Liver (tissue), 9 donors: ENCODE results near the gene RAB2B. TPM values are rescaled to one million over a fixed set of nuclear protein-coding genes. Genes with fewer than 3 reads are reported as not detected.

Source experiments
- DNase-seq: peaks from one replicate; pipeline ENCODE4 v3.0.0-alpha.2; 2017; ENCODE audit warnings: low spot score
- H3K27ac ChIP-seq, 2 donors: one replicate each; pipeline ENCODE4 v1.7.0; 2013; ENCODE audit warnings: inconsistent platforms in 2 of 2, low read length in 2 of 2, control low read depth in 1 of 2, low read depth in 1 of 2, mild to moderate bottlenecking in 1 of 2
- H3K27me3 ChIP-seq, 4 donors: one replicate each; pipeline versions ENCODE4 v1.6.1 to v1.7.0; 2013; ENCODE audit warnings: low read length in 3 of 4, inconsistent platforms in 1 of 4, mild to moderate bottlenecking in 1 of 4, moderate library complexity in 1 of 4; ENCODE audit not compliant: control insufficient read depth in 4 of 4, insufficient read depth in 4 of 4
- H3K36me3 ChIP-seq, 4 donors: one replicate each; pipeline versions ENCODE4 v1.6.1 to v1.7.0; 2013; ENCODE audit warnings: low read length in 3 of 4, mild to moderate bottlenecking in 3 of 4, low read depth in 1 of 4, moderate library complexity in 1 of 4; ENCODE audit not compliant: control insufficient read depth in 4 of 4, insufficient read depth in 3 of 4
- H3K4me1 ChIP-seq, 4 donors: one replicate each; pipeline versions ENCODE4 v1.6.1 to v1.7.0; 2013; ENCODE audit warnings: low read length in 3 of 4, mild to moderate bottlenecking in 3 of 4, moderate library complexity in 1 of 4; ENCODE audit not compliant: control insufficient read depth in 4 of 4, insufficient read depth in 4 of 4
- H3K4me3 ChIP-seq, 3 donors: one replicate each; pipeline versions ENCODE4 v1.6.1 to v1.7.0; 2013; ENCODE audit warnings: low read length in 3 of 3, control low read depth in 1 of 3, low read depth in 1 of 3, mild to moderate bottlenecking in 1 of 3
- H3K9ac ChIP-seq, 2 donors: one replicate each; pipeline ENCODE4 v1.7.0; 2013; ENCODE audit warnings: low read length in 2 of 2, mild to moderate bottlenecking in 2 of 2, moderate library complexity in 2 of 2, control low read depth in 1 of 2, low read depth in 1 of 2
- H3K9me3 ChIP-seq, 4 donors: one replicate each; pipeline versions ENCODE4 v1.6.1 to v1.7.0; 2013; ENCODE audit warnings: low read length in 3 of 4; ENCODE audit not compliant: control insufficient read depth in 4 of 4
- ATF3 ChIP-seq: IDR thresholded peaks from 2 replicates; pipeline ENCODE4 v1.6.1; 2016; ENCODE audit warnings: antibody characterized with exemption
- CTCF ChIP-seq: fragments of 150-350 bp; IDR thresholded peaks from 2 replicates; pipeline ENCODE4 v1.5.1; 2017; ENCODE audit warnings: improper control_type of control experiment, low read depth, low read length; ENCODE audit not compliant: missing input control
- EGR1 ChIP-seq, 2 donors: IDR thresholded peaks; 2 replicates each; pipeline ENCODE4 v1.6.1; 2016 to 2018; ENCODE audit warnings: antibody characterized with exemption in 2 of 2, low read depth in 2 of 2
- FOXA1 ChIP-seq: IDR thresholded peaks from 2 replicates; pipeline ENCODE4 v1.6.1; 2016; ENCODE audit warnings: antibody characterized with exemption
- FOXA2 ChIP-seq: IDR thresholded peaks from 2 replicates; pipeline ENCODE4 v1.6.1; 2016; ENCODE audit warnings: antibody characterized with exemption
- GABPA ChIP-seq, 2 donors: IDR thresholded peaks in 1 of 2; conservative IDR thresholded peaks in 1 of 2; 2 replicates each; pipeline ENCODE4 v1.6.1; 2016; ENCODE audit warnings: antibody characterized with exemption in 2 of 2, mild to moderate bottlenecking in 1 of 2, moderate library complexity in 1 of 2
- HNF4A ChIP-seq, 2 donors: conservative IDR thresholded peaks; 2 replicates each; pipeline ENCODE4 v1.6.1; 2016; ENCODE audit warnings: antibody characterized with exemption in 2 of 2, mild to moderate bottlenecking in 2 of 2
- HNF4G ChIP-seq: IDR thresholded peaks from 2 replicates; pipeline ENCODE4 v1.6.1; 2016; ENCODE audit warnings: antibody characterized with exemption
- JUND ChIP-seq, 2 donors: IDR thresholded peaks; 2 replicates each; pipeline ENCODE4 v1.6.1; 2016; ENCODE audit warnings: antibody characterized with exemption in 2 of 2
- MAX ChIP-seq: IDR thresholded peaks from 2 replicates; pipeline ENCODE4 v1.6.1; 2016; ENCODE audit warnings: antibody characterized with exemption
- NR2F2 ChIP-seq: IDR thresholded peaks from 2 replicates; pipeline ENCODE4 v1.6.1; 2016; ENCODE audit warnings: antibody characterized with exemption
- RAD21 ChIP-seq, 2 donors: IDR thresholded peaks; 2 replicates each; pipeline ENCODE4 v1.6.1; 2016; ENCODE audit warnings: antibody characterized with exemption in 2 of 2, mild to moderate bottlenecking in 2 of 2
- REST ChIP-seq: IDR thresholded peaks from 2 replicates; pipeline ENCODE4 v1.6.1; 2016; ENCODE audit warnings: antibody characterized with exemption, mild to moderate bottlenecking
- RXRA ChIP-seq, 2 donors: IDR thresholded peaks; 2 replicates each; pipeline ENCODE4 v1.6.1; 2017 to 2018; ENCODE audit warnings: antibody characterized with exemption in 2 of 2, mild to moderate bottlenecking in 1 of 2
- SP1 ChIP-seq: IDR thresholded peaks from 2 replicates; pipeline ENCODE4 v1.6.1; 2018; ENCODE audit warnings: antibody characterized with exemption, mild to moderate bottlenecking
- TAF1 ChIP-seq: conservative IDR thresholded peaks from 2 replicates; pipeline ENCODE4 v1.6.1; 2016; ENCODE audit warnings: antibody characterized with exemption, mild to moderate bottlenecking
- YY1 ChIP-seq: IDR thresholded peaks from 2 replicates; pipeline ENCODE4 v1.6.1; 2016; ENCODE audit warnings: antibody characterized with exemption, mild to moderate bottlenecking
- ZBTB33 ChIP-seq: IDR thresholded peaks from 2 replicates; pipeline ENCODE4 v1.6.1; 2016; ENCODE audit warnings: antibody characterized with exemption
- WGBS: extraction: QIAGEN DNeasy Blood & Tissue Kit; methylation state at CpG from one replicate; pipeline ENCODE4 v1.1.7; 2013; 5-methylcytosine and 5-hydroxymethylcytosine counted together
- polyA plus RNA-seq, 2 donors: library from polyadenylated mRNA; stranded (reverse) in 1 of 2; unstranded in 1 of 2; fragments of 200-250 nt in 1 of 2; fragments of >200 nt in 1 of 2; fragmentation: Nextera tagmentation in 1 of 2; extraction: Ambion mirVana in 1 of 2; gene quantifications; one replicate each; pipeline versions ENCODE4 v1.2.1 to v1.2.3, GENCODE V29; 2013 to 2015
- total RNA-seq, 2 donors: library from RNA; depleted of rRNA; stranded (reverse); fragments of >200 nt; gene quantifications; one replicate each; pipeline ENCODE4 v1.2.3, GENCODE V29; 2014
- donor health status: healthy.
- donor health status: healthy.
- donor health status: healthy.
- donor health status: healthy.
- donor health status: healthy.

RAB2B gene
- total and polyA plus RNA-seq, 4 donors: 4.2 to 60.9 (median 10.4) TPM

GRCh38 chr14:21415329-21415728 lies 61.4 kb downstream of the RAB2B start:
- Histone ChIP-seq H3K9ac (no peak overlapping the region), H3K9me3 (no peaks in the 10 kb centered on the region), H3K4me1 (peaks cover 0 to 1% (median 0%) of the 10 kb centered on the region in 4 donors), H3K4me3 (no peak overlapping the region), H3K36me3 (peaks cover 7 to 67% (median 51%) of the 10 kb centered on the region in 4 donors), H3K27ac (no peak overlapping the region), H3K27me3 (no peaks in the 10 kb centered on the region)
- WGBS: 97% methylated on average over 4 of the region's 4 CpGs
- TF ChIP-seq MAX (no peak), HNF4A (conservative IDR thresholded peaks at IDR 0.05) (no peak), SP1 (no peak), FOXA1 (no peak), FOXA2 (no peak), NR2F2 (no peak), REST (no peak), RXRA (IDR thresholded peaks at IDR 0.05) (no peak), EGR1 (IDR thresholded peaks at IDR 0.05; ENCODE audit: low read depth in 2 of 2) (no peak)
- DNase-seq: no peak

- WGBS: 92% methylated on average over 1 of the region's 1 CpG
- TF ChIP-seq YY1 (no peak), MAX (no peak), SP1 (no peak), RAD21 (IDR thresholded peaks at IDR 0.05) (no peak), HNF4A (conservative IDR thresholded peaks at IDR 0.05) (no peak), REST (no peak), ZBTB33 (no peak), TAF1 (no peak), GABPA (IDR thresholded peaks at IDR 0.05 in 1 of 2, conservative IDR thresholded peaks at IDR 0.05 in 1 of 2) (no peak), FOXA1 (no peak), RXRA (IDR thresholded peaks at IDR 0.05) (no peak), CTCF (no peak), FOXA2 (no peak), NR2F2 (no peak), JUND (IDR thresholded peaks at IDR 0.05) (no peak), HNF4G (no peak), EGR1 (IDR thresholded peaks at IDR 0.05; ENCODE audit: low read depth in 2 of 2) (no peak), ATF3 (no peak)
- Histone ChIP-seq H3K9me3 (no peaks in the 10 kb centered on the region), H3K27ac (no peak overlapping the region), H3K4me1 (peaks cover 0 to 1% (median 0%) of the 10 kb centered on the region in 4 donors), H3K4me3 (no peak overlapping the region), H3K27me3 (no peaks in the 10 kb centered on the region), H3K9ac (no peak overlapping the region), H3K36me3 (peaks cover 7 to 68% (median 58%) of the 10 kb centered on the region in 4 donors)
- no peak for DNase-seq
Measured at GRCh38 chr14:21414137-21414631, 62.6 kb downstream of the RAB2B start.
